ENCODE results near the gene CPXM1. TPM values are rescaled to one million over a fixed set of nuclear protein-coding genes. Genes with fewer than 3 reads are reported as not detected.

The CPXM1 gene
- total RNA-seq, 1 donor from 2014 or later: 10.2 TPM

GRCh38 chr20:2759143-2759542 is 41.3 kb downstream of the CPXM1 start:
- Histone ChIP-seq H3K36me3 (no peaks in the 10 kb centered on the region), H3K4me1 (no peaks in the 10 kb centered on the region), H3K4me3 (no peak overlapping the region), H3K27ac (no peak overlapping the region), H3K27me3 (ENCODE audit: low read depth) (peaks cover 28% of the 10 kb centered on the region), H3K9me3 (no peaks in the 10 kb centered on the region)
- no peak for TF ChIP-seq CTCF (IDR thresholded peaks at IDR 0.05)
- intact Hi-C loops (cut with DNase I): no loop called here
- no peak for DNase-seq
- ATAC-seq: no peak

GRCh38 chr20:2757969-2758368 is 42.5 kb downstream of the CPXM1 start:
- intact Hi-C loops (cut with DNase I): no loop called here
- H3K27ac ChIP-seq: no peak overlapping the region
- no peak for TF ChIP-seq CTCF (IDR thresholded peaks at IDR 0.05)
- H3K4me3 ChIP-seq: no peak overlapping the region
- ATAC-seq (no peak), DNase-seq (no peak)
- H3K27me3 ChIP-seq (ENCODE audit: low read depth): peaks cover 30% of the 10 kb centered on the region
- H3K4me1 ChIP-seq: peaks cover 2% of the 10 kb centered on the region
- H3K36me3 ChIP-seq: no peaks in the 10 kb centered on the region
- H3K9me3 ChIP-seq: no peaks in the 10 kb centered on the region

- DNase-seq (no peak), ATAC-seq (no peak)
- H3K4me1 ChIP-seq: peaks cover 9% of the 10 kb centered on the region
- TF ChIP-seq CTCF (IDR thresholded peaks at IDR 0.05): no peak
- no peak overlapping the region for H3K4me3 ChIP-seq
- intact Hi-C loops (cut with DNase I): no loop called here
- H3K9me3 ChIP-seq: no peaks in the 10 kb centered on the region
- peaks cover 28% of the 10 kb centered on the region for H3K27me3 ChIP-seq (ENCODE audit: low read depth)
- no peaks in the 10 kb centered on the region for H3K36me3 ChIP-seq
- H3K27ac ChIP-seq: no peak overlapping the region
These were observed 43.4 kb downstream of the CPXM1 start for GRCh38 chr20:2757001-2757400.

GRCh38 chr20:2756056-2756611 is 44.3 kb downstream of the CPXM1 start:
- Histone ChIP-seq H3K27ac (no peak overlapping the region), H3K9me3 (no peaks in the 10 kb centered on the region), H3K36me3 (no peaks in the 10 kb centered on the region), H3K4me3 (no peak overlapping the region), H3K27me3 (ENCODE audit: low read depth) (peaks cover 28% of the 10 kb centered on the region), H3K4me1 (peaks cover 17% of the 10 kb centered on the region)
- peak; percentile 44 for TF ChIP-seq CTCF (IDR thresholded peaks at IDR 0.05)
- ATAC-seq (peak; percentile 35 to 37), DNase-seq (no peak)
- intact Hi-C loops (cut with DNase I): no loop called here

- ATAC-seq: no peak
- no peak for TF ChIP-seq CTCF (IDR thresholded peaks at IDR 0.05)
- Histone ChIP-seq H3K4me1 (peaks cover 23% of the 10 kb centered on the region), H3K4me3 (no peak overlapping the region), H3K36me3 (no peaks in the 10 kb centered on the region), H3K27ac (no peak overlapping the region), H3K27me3 (ENCODE audit: low read depth) (peaks cover 28% of the 10 kb centered on the region), H3K9me3 (no peaks in the 10 kb centered on the region)
- no peak for DNase-seq
- intact Hi-C loops (cut with DNase I): no loop called here
These were observed 44.9 kb downstream of the CPXM1 start for GRCh38 chr20:2755451-2756055.

Measured in lower lobe of right lung (tissue), 2 donors.